Right atrium auricular region (tissue), 2 donors: ENCODE results near the gene BCL2. TPM values are rescaled to one million over a fixed set of nuclear protein-coding genes. Genes with fewer than 3 reads are reported as not detected.

Source experiments
- DNase-seq: peaks from one replicate; pipeline ENCODE4 v3.0.0-alpha.2; 2019; ENCODE audit warnings: low spot score
- H3K27ac ChIP-seq, 2 donors: fragments of 200-600 bp; sonication (generic); 1 replicate in 1 of 2; 2 replicates in 1 of 2; pipeline ENCODE4 v1.5.1; 2016 to 2019
- H3K27me3 ChIP-seq, 2 donors: fragments of 200-600 bp; sonication (generic); one replicate each; pipeline versions ENCODE4 v1.5.1 to v1.6.0; 2017 to 2019
- H3K36me3 ChIP-seq: fragments of 200-600 bp; sonication (generic); one replicate; pipeline ENCODE4 v1.5.1; 2016
- H3K4me1 ChIP-seq, 2 donors: fragments of 200-600 bp; sonication (generic); one replicate each; pipeline versions ENCODE4 v1.5.1 to v1.6.0; 2017 to 2019
- H3K4me3 ChIP-seq, 2 donors: fragments of 200-600 bp; sonication (generic); 1 replicate in 1 of 2; 2 replicates in 1 of 2; pipeline ENCODE4 v1.5.1; 2017 to 2019; ENCODE audit warnings: mild to moderate bottlenecking in 1 of 2, moderate library complexity in 1 of 2
- H3K9me3 ChIP-seq, 2 donors: fragments of 200-600 bp; sonication (generic); one replicate each; pipeline ENCODE4 v1.5.1; 2019
- total RNA-seq, 2 donors: library from RNA; depleted of rRNA; stranded (reverse); fragments of >200 nt; gene quantifications; one replicate each; pipeline ENCODE4 v1.1.0, GENCODE V29; 2016
- TF ChIP-seq, protein P1 (sequence below), 2 donors: fragments of 200-600 bp; sonication (generic); IDR thresholded peaks; one replicate each; pipeline ENCODE4 v1.5.1; 2019; ENCODE audit warnings: antibody characterized with exemption in 2 of 2

BCL2 gene
- total RNA-seq, 2 donors from 2014 or later, result 6.5 to 8.0 TPM

- H3K27ac ChIP-seq, result no peak overlapping the region
- TF ChIP-seq, protein P1, sequence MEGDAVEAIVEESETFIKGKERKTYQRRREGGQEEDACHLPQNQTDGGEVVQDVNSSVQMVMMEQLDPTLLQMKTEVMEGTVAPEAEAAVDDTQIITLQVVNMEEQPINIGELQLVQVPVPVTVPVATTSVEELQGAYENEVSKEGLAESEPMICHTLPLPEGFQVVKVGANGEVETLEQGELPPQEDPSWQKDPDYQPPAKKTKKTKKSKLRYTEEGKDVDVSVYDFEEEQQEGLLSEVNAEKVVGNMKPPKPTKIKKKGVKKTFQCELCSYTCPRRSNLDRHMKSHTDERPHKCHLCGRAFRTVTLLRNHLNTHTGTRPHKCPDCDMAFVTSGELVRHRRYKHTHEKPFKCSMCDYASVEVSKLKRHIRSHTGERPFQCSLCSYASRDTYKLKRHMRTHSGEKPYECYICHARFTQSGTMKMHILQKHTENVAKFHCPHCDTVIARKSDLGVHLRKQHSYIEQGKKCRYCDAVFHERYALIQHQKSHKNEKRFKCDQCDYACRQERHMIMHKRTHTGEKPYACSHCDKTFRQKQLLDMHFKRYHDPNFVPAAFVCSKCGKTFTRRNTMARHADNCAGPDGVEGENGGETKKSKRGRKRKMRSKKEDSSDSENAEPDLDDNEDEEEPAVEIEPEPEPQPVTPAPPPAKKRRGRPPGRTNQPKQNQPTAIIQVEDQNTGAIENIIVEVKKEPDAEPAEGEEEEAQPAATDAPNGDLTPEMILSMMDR (IDR thresholded peaks at IDR 0.05), result no peak
These were observed 212.8 kb downstream of the BCL2 start for GRCh38 chr18:63106727-63107126.

GRCh38 chr18:63105636-63106316, 213.8 kb downstream of the BCL2 start:
- no peak overlapping the region for H3K4me3 ChIP-seq
- no peak for DNase-seq
- no peak overlapping the region for H3K27ac ChIP-seq
- no peaks in the 10 kb centered on the region for H3K27me3 ChIP-seq
- TF ChIP-seq, protein P1 (IDR thresholded peaks at IDR 0.05), result no peak
- no peaks in the 10 kb centered on the region for H3K9me3 ChIP-seq
- H3K36me3 ChIP-seq, result no peaks in the 10 kb centered on the region
- H3K4me1 ChIP-seq, result peaks cover 0 to 9% of the 10 kb centered on the region in 2 donors

More at GRCh38 chr18:63106727-63107126, 212.8 kb downstream of the BCL2 start:
- H3K4me1 ChIP-seq, result peaks cover 0 to 4% of the 10 kb centered on the region in 2 donors
- no peak overlapping the region for H3K4me3 ChIP-seq
- no peak for DNase-seq
- H3K9me3 ChIP-seq, result no peaks in the 10 kb centered on the region
- no peaks in the 10 kb centered on the region for H3K36me3 ChIP-seq
- no peaks in the 10 kb centered on the region for H3K27me3 ChIP-seq

DNA sequence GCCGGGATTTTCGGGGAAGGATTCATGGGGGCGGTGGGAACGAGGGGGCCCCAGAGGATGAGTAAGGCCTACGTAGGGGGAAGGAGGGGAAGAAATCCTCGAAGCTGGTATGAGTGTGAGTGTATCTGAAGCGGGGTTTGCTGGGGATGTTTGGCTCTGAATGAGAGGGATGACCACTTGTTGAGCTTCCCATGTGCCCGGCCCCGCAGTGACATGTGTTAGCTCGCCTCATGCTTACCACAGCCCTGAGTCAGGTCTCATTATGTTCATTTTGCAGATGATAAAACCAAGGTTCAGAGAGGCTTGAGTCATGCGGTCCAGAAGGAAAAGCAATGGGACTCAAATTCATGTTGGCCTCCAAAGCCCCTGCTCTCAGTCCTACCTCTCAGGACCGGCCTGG, 214.7 kb downstream of the BCL2 start:
- Histone ChIP-seq H3K36me3 (no peaks in the 10 kb centered on the region), H3K9me3 (no peaks in the 10 kb centered on the region), H3K4me3 (no peak overlapping the region), H3K4me1 (peaks cover 0 to 12% of the 10 kb centered on the region in 2 donors), H3K27me3 (no peaks in the 10 kb centered on the region), H3K27ac (no peak overlapping the region)
- no peak for DNase-seq
- TF ChIP-seq, protein P1 (IDR thresholded peaks at IDR 0.05), result no peak

DNA sequence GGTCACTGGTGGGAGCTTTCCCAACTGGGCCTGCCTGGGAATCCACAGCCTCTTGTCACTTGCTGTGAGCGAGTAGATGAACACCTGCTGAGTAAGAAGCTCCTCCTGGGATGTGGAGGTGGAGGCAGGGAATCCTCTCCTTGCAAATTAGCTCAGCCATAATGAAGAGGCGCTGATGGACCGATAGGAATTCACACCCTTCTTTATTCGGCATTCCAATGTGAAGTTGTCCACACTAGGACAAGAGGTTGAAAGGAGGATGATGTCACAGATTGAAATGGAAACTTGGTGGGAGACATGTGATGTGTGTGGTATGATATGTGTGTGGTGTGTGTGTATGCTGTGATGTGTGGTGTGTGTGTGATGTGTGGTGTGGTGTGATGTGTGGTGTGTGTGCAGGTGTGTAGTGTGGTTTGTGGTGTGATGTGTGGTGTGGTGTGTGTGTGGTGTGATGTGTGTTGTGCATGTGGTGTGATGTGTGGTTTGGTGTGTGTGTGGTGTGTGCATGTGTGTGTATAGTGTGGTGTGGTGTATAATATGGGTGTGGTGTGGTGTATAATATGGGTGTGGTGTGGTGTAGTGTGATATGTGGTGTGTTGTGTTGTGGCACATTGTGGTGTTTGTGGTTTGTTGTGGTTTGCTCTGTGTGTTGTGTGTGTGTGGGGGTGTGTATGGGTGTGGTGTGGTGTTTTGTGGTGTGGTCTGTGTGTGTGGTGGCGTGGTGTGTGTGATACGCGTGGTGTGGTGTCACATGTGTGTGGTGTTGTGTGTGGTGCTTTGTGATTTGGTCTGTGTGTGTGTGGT, 216.4 kb downstream of the BCL2 start:
- H3K4me1 ChIP-seq, result peaks cover 0 to 20% of the 10 kb centered on the region in 2 donors
- TF ChIP-seq, protein P1 (IDR thresholded peaks at IDR 0.05), result no peak
- H3K36me3 ChIP-seq, result no peaks in the 10 kb centered on the region
- H3K4me3 ChIP-seq, result no peak overlapping the region
- H3K9me3 ChIP-seq, result no peaks in the 10 kb centered on the region
- no peak overlapping the region for H3K27ac ChIP-seq
- no peak for DNase-seq
- no peaks in the 10 kb centered on the region for H3K27me3 ChIP-seq

- no peak for DNase-seq
- Histone ChIP-seq H3K4me3 (no peak overlapping the region), H3K9me3 (no peaks in the 10 kb centered on the region), H3K27ac (peak overlapping the region; percentile 57 to 77), H3K4me1 (peaks cover 0 to 29% of the 10 kb centered on the region in 2 donors), H3K27me3 (no peaks in the 10 kb centered on the region), H3K36me3 (no peaks in the 10 kb centered on the region)
- TF ChIP-seq, protein P1 (IDR thresholded peaks at IDR 0.05), result no peak
These were observed 218.9 kb downstream of the BCL2 start for GRCh38 chr18:63100630-63101055.
